Mesendoderm (in vitro differentiated cells): ENCODE results near the gene TRPM2.

Source experiments
- DNase-seq: peaks from one replicate; pipeline ENCODE4 v3.0.0; 2013
- H2AK5ac ChIP-seq: 2 replicates; pipeline ENCODE4 v1.6.1; 2013; ENCODE audit warnings: low read length, inconsistent platforms
- H2BK120ac ChIP-seq: 2 replicates; pipeline ENCODE4 v1.6.1; 2013; ENCODE audit warnings: low read depth, mild to moderate bottlenecking, low read length, moderate library complexity, mixed read lengths
- H2BK15ac ChIP-seq: replicated peaks from 2 replicates; pipeline ENCODE4 v1.6.1; 2013; ENCODE audit warnings: low read depth, mild to moderate bottlenecking, moderate library complexity
- H2BK5ac ChIP-seq: 2 replicates; pipeline ENCODE4 v1.6.1; 2013; ENCODE audit warnings: low read length, inconsistent platforms
- H3K18ac ChIP-seq: 2 replicates; pipeline ENCODE4 v1.6.1; 2013; ENCODE audit warnings: mild to moderate bottlenecking, low read length, mixed read lengths
- H3K23ac ChIP-seq: one replicate; pipeline ENCODE4 v1.6.1; 2013; ENCODE audit warnings: low read length
- H3K27ac ChIP-seq: 2 replicates; pipeline ENCODE4 v1.5.1; 2013; ENCODE audit warnings: low read depth, mild to moderate bottlenecking, inconsistent platforms, low read length, moderate library complexity
- H3K27me3 ChIP-seq: 2 replicates; pipeline ENCODE4 v1.6.1; 2013; ENCODE audit warnings: low read length, control low read depth, mild to moderate bottlenecking, inconsistent platforms; ENCODE audit not compliant: insufficient read depth, poor library complexity
- H3K36me3 ChIP-seq: 2 replicates; pipeline ENCODE4 v1.6.1; 2013; ENCODE audit warnings: low read length, inconsistent platforms; ENCODE audit not compliant: control insufficient read depth, insufficient read depth
- H3K4ac ChIP-seq: one replicate; pipeline ENCODE4 v1.6.1; 2013; ENCODE audit warnings: low read depth, mild to moderate bottlenecking, low read length, moderate library complexity
- H3K4me1 ChIP-seq: 2 replicates; pipeline ENCODE4 v1.6.1; 2013; ENCODE audit warnings: low read depth, low read length, inconsistent platforms; ENCODE audit not compliant: control insufficient read depth
- H3K4me2 ChIP-seq: 2 replicates; pipeline ENCODE4 v1.6.1; 2013; ENCODE audit warnings: low read length
- H3K4me3 ChIP-seq: 2 replicates; pipeline ENCODE4 v1.5.1; 2013; ENCODE audit warnings: mild to moderate bottlenecking, low read length
- H3K56ac ChIP-seq: one replicate; pipeline ENCODE4 v1.6.1; 2013; ENCODE audit warnings: low read length
- H3K79me1 ChIP-seq: 2 replicates; pipeline ENCODE4 v1.6.1; 2013; ENCODE audit warnings: low read length, inconsistent platforms
- H3K79me2 ChIP-seq: 2 replicates; pipeline ENCODE4 v1.6.1; 2013; ENCODE audit warnings: mild to moderate bottlenecking, low read length; ENCODE audit not compliant: control insufficient read depth, insufficient read depth
- H3K9ac ChIP-seq: 2 replicates; pipeline ENCODE4 v1.6.1; 2013; ENCODE audit warnings: low read length, inconsistent platforms
- H4K5ac ChIP-seq: one replicate; pipeline ENCODE4 v1.6.1; 2013; ENCODE audit warnings: low read length
- H4K8ac ChIP-seq: one replicate; pipeline ENCODE4 v1.6.1; 2013; ENCODE audit warnings: low read depth, mild to moderate bottlenecking, control low read depth, low read length, moderate library complexity
- WGBS: extraction: QIAGEN DNeasy Blood & Tissue Kit; methylation state at CpG from one replicate; pipeline ENCODE4 v1.1.7; 2013; ENCODE audit warnings: low lambda C conversion rate, missing lambda C conversion rate; ENCODE audit not compliant: insufficient coverage; ENCODE audit errors: extremely low coverage; 5-methylcytosine and 5-hydroxymethylcytosine counted together

TRPM2 gene

GRCh38 chr21:44445145-44445812 lies 91.9 kb downstream of the TRPM2 start:
- Histone ChIP-seq H3K23ac (no peak overlapping the region), H4K8ac (no peak overlapping the region), H3K79me2 (no peaks in the 10 kb centered on the region), H3K27me3 (no peaks in the 10 kb centered on the region), H3K27ac (no peak overlapping the region), H3K4me1 (no peaks in the 10 kb centered on the region), H3K18ac (no peak overlapping the region), H3K4me3 (no peak overlapping the region), H3K4me2 (no peak overlapping the region), H2BK15ac (no peak overlapping the region), H2AK5ac (no peak overlapping the region), H2BK120ac (no peak overlapping the region), H3K56ac (no peak overlapping the region), H3K9ac (no peak overlapping the region), H3K4ac (no peak overlapping the region), H2BK5ac (no peak overlapping the region), H4K5ac (no peak overlapping the region), H3K36me3 (no peaks in the 10 kb centered on the region), H3K79me1 (no peaks in the 10 kb centered on the region)
- WGBS = no CpG with 5 or more reads among the region's 19 CpGs
- no peak for DNase-seq

GRCh38 chr21:44448651-44449131 lies 95.3 kb downstream of the TRPM2 start:
- Histone ChIP-seq H3K9ac (no peak overlapping the region), H2BK120ac (no peak overlapping the region), H3K27me3 (no peaks in the 10 kb centered on the region), H3K18ac (no peak overlapping the region), H4K8ac (no peak overlapping the region), H2BK5ac (no peak overlapping the region), H3K56ac (no peak overlapping the region), H2BK15ac (no peak overlapping the region), H3K4me3 (no peak overlapping the region), H3K36me3 (no peaks in the 10 kb centered on the region), H3K4me1 (no peaks in the 10 kb centered on the region), H2AK5ac (no peak overlapping the region), H3K27ac (no peak overlapping the region), H3K23ac (no peak overlapping the region), H4K5ac (no peak overlapping the region), H3K79me1 (no peaks in the 10 kb centered on the region), H3K4ac (no peak overlapping the region), H3K4me2 (no peak overlapping the region), H3K79me2 (no peaks in the 10 kb centered on the region)
- no CpG with 5 or more reads among the region's 13 CpGs for WGBS
- DNase-seq = no peak

- no peak for DNase-seq
- H3K9ac ChIP-seq = no peak overlapping the region
- no peaks in the 10 kb centered on the region for H3K27me3 ChIP-seq
- H2BK15ac ChIP-seq = no peak overlapping the region
- H2BK5ac ChIP-seq = no peak overlapping the region
- H3K23ac ChIP-seq = no peak overlapping the region
- H2AK5ac ChIP-seq = no peak overlapping the region
- H3K79me2 ChIP-seq = no peaks in the 10 kb centered on the region
- no peak overlapping the region for H3K18ac ChIP-seq
- WGBS = no CpG with 5 or more reads among the region's 28 CpGs
- no peak overlapping the region for H4K5ac ChIP-seq
- H3K79me1 ChIP-seq = no peaks in the 10 kb centered on the region
- H4K8ac ChIP-seq = no peak overlapping the region
- no peak overlapping the region for H2BK120ac ChIP-seq
- H3K4me3 ChIP-seq = no peak overlapping the region
- no peak overlapping the region for H3K4ac ChIP-seq
- H3K56ac ChIP-seq = no peak overlapping the region
- no peak overlapping the region for H3K27ac ChIP-seq
- H3K36me3 ChIP-seq = no peaks in the 10 kb centered on the region
- H3K4me2 ChIP-seq = no peak overlapping the region
- H3K4me1 ChIP-seq = no peaks in the 10 kb centered on the region
These were observed 96.3 kb downstream of the TRPM2 start for GRCh38 chr21:44449473-44450363.

- H3K27ac ChIP-seq = no peak overlapping the region
- no peak overlapping the region for H4K5ac ChIP-seq
- H2BK5ac ChIP-seq = no peak overlapping the region
- H4K8ac ChIP-seq = no peak overlapping the region
- no peak overlapping the region for H3K9ac ChIP-seq
- no peaks in the 10 kb centered on the region for H3K36me3 ChIP-seq
- no peak for DNase-seq
- H3K79me2 ChIP-seq = no peaks in the 10 kb centered on the region
- no peak overlapping the region for H2AK5ac ChIP-seq
- WGBS = no CpG with 5 or more reads among the region's 14 CpGs
- no peak overlapping the region for H3K4me3 ChIP-seq
- H3K4me1 ChIP-seq = no peaks in the 10 kb centered on the region
- no peaks in the 10 kb centered on the region for H3K79me1 ChIP-seq
- no peak overlapping the region for H3K18ac ChIP-seq
- no peak overlapping the region for H3K4ac ChIP-seq
- H3K23ac ChIP-seq = no peak overlapping the region
- H3K27me3 ChIP-seq = no peaks in the 10 kb centered on the region
- no peak overlapping the region for H3K56ac ChIP-seq
- no peak overlapping the region for H3K4me2 ChIP-seq
- H2BK120ac ChIP-seq = no peak overlapping the region
- H2BK15ac ChIP-seq = no peak overlapping the region
These were observed 97.0 kb downstream of the TRPM2 start for GRCh38 chr21:44450402-44450801.

- no peak for DNase-seq
- no peak overlapping the region for H3K18ac ChIP-seq
- no peaks in the 10 kb centered on the region for H3K27me3 ChIP-seq
- no peak overlapping the region for H3K9ac ChIP-seq
- no peak overlapping the region for H3K4me2 ChIP-seq
- no peak overlapping the region for H3K4me3 ChIP-seq
- H4K5ac ChIP-seq = no peak overlapping the region
- no CpG with 5 or more reads among the region's 14 CpGs for WGBS
- H3K27ac ChIP-seq = no peak overlapping the region
- H4K8ac ChIP-seq = no peak overlapping the region
- no peak overlapping the region for H2BK15ac ChIP-seq
- no peaks in the 10 kb centered on the region for H3K4me1 ChIP-seq
- no peak overlapping the region for H2BK5ac ChIP-seq
- H2AK5ac ChIP-seq = no peak overlapping the region
- no peak overlapping the region for H2BK120ac ChIP-seq
- H3K79me2 ChIP-seq = no peaks in the 10 kb centered on the region
- H3K23ac ChIP-seq = no peak overlapping the region
- no peaks in the 10 kb centered on the region for H3K79me1 ChIP-seq
- no peaks in the 10 kb centered on the region for H3K36me3 ChIP-seq
- H3K56ac ChIP-seq = no peak overlapping the region
- H3K4ac ChIP-seq = no peak overlapping the region
These were observed 97.6 kb downstream of the TRPM2 start for GRCh38 chr21:44450999-44451398.
